GM11168 (cell line): ENCODE data around the gene RHNO1.
"Not testable (repeated sequence)": the region's sequence is repeated elsewhere in the genome, so short reads cannot be mapped to it uniquely, and the experiment has no call there.

ENCODE experiments used
- in situ Hi-C: fragments of 300-500 bp; cut with MboI; formaldehyde crosslinking; loops from one replicate; pipeline ENCODE4 v1.12.0; 2022; ENCODE audit warnings: low sequenced_read_pairs; ENCODE audit not compliant: unreplicated experiment

RHNO1 gene

GRCh38 chr12:2857576-2857975, 19.4 kb upstream of the RHNO1 start:
- in situ Hi-C loops, result no loop called here

GRCh38 chr12:2858334-2858733, 18.7 kb upstream of the RHNO1 start:
- in situ Hi-C loops, result no loop called here

- in situ Hi-C loops, result no loop called here
Measured at GRCh38 chr12:2858944-2859421, 18.0 kb upstream of the RHNO1 start.

DNA sequence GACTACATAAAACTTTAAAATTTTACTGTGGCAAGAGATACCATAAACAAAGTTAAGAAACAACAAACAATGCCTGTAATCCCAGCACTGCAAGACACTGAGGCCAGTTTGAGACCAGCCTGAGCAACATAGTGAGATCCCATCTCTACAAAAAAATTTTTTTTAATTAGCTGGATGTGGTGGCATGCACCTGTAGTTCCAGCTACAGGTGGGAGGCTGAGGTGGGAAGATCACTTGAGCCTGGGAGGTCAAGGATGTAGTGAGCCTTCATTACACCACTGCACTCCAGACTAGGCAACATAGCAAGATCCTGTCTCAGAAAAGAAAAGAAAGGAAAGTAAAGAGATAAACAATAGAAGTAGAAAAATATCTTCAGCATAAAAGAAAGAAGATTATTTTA, 16.9 kb upstream of the RHNO1 start:
- in situ Hi-C loops, result no loop called here

DNA sequence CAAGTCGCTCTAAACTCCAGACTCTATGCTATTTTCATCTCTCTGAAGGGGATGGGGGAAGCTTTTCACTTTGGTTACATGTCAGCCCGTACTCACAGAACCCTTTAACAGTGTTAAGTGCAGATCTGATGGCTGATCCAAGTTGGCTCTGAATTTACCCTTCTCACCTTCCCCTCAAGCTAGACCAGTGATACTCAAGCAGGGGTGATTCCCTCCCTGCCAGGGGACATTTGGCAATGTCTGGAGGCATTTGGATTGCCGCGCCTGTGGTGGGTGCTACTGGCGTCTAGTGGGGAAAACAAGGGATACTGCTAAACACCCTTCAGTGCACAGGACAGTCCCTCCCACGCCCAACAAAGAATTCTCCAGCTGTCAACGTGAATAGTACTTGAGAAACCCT, 14.1 kb upstream of the RHNO1 start:
- in situ Hi-C loops, result no loop called here

DNA sequence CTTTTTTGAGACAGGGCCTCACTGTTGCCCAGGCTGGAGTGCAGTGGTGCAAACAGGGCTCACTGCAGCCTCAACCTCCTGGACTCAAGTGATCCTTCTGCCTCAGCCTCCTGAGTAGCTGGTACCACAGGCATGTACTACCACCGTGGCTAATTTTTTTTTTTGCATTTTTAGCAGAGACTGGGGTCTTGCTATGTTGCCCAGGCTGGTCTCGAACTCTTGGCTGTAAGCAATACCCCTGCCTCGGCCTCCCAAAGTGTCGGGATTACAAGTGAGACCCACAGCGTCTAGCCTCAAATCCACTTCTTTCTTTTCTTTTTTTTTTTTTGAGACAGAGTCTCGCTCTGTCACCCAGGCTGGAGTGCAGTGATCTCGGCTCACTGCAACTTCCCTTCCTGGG, 13.6 kb upstream of the RHNO1 start:
- in situ Hi-C loops, result not testable (repeated sequence)

DNA sequence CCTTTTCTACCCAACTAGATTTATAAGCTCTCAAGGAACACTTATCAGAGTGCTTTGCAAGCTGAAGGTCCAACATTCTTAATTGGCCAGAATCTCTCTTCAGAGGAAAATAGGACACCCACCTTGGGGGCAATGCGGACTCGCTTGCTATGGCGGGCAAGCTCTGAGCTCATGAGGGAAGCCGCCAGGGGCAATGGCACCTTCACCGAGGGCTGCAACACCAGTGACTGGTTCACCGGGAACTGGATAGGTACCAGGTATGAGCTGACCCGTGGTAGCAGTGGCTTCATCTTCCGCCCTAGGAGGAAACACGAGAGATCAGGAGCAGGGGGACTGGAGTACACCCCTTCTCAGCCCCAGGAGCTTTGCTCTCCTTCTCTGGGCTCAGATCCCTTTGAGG, 12.8 kb upstream of the RHNO1 start:
- in situ Hi-C loops, result no loop called here

GRCh38 chr12:2868986-2869632, 7.9 kb upstream of the RHNO1 start:
- in situ Hi-C loops, result not testable (repeated sequence)

GRCh38 chr12:2876431-2877046, 484 bp upstream of the RHNO1 start:
- in situ Hi-C loops, result no loop called here

- in situ Hi-C loops, result no loop called here
Measured at GRCh38 chr12:2877953-2878732, 1.1 kb downstream of the RHNO1 start.

- in situ Hi-C loops, result loop anchor here (10.0 kb wide), 1 partner anchor 155 kb away; no protein-coding TSS in a partner anchor
Measured at GRCh38 chr12:2879853-2880252, 2.8 kb downstream of the RHNO1 start.

GRCh38 chr12:2884810-2885209, 7.8 kb downstream of the RHNO1 start:
- in situ Hi-C loops, result loop anchor here (10.0 kb wide), 1 partner anchor 150 kb away; no protein-coding TSS in a partner anchor

DNA sequence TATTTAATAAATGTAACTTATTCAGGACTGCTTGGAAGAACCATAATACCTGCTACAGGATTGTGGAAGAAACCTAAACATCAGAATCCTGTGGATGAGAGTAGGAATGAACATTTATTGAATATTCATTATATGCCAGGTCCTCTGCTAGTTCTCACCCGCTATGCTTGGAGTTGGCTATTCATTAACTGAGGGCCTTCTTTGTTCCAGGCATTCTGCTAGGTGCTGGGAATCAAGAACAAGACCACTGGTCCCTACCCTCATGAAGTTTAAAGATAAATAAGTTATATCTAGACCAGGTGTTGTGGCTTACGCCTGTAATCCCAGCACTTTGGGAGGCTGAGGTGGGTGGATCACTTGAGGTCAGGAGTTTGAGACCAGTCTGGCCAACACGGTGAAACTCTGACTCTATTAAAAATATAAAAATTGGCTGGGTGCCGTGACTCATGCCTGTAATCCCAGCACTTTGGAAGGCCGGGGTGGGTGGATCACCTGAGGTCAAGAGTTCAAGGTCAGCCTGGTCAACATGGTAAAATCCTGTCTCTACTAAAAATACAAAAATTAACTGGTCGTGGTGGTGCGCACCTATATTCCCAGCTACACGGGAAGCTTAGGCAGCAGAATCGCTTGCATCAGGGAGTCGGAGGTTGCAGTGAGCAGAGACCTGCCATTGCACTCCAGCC, 9.9 kb downstream of the RHNO1 start:
- in situ Hi-C loops, result loop anchor here (10.0 kb wide), 1 partner anchor 148 kb away; no protein-coding TSS in a partner anchor

DNA sequence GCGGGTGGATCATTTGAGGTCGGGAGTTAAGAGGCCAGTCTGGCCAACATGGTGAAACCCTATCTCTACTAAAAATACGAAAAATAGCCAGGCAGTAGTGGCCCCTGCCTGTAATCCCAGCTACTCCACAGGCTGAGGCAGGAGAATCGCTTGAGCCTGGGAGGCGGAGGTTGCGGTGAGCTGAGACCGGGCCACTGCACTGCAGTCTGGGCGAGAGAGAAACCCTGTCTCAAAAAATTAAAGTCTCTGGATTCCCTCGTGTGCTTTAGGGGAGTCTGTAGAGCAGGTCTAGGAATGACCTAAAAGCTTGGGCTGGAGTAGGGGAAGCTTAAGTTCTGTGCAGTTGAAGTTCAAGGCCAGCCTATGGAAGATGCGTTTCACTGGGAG, 13.0 kb downstream of the RHNO1 start:
- in situ Hi-C loops, result no loop called here

DNA sequence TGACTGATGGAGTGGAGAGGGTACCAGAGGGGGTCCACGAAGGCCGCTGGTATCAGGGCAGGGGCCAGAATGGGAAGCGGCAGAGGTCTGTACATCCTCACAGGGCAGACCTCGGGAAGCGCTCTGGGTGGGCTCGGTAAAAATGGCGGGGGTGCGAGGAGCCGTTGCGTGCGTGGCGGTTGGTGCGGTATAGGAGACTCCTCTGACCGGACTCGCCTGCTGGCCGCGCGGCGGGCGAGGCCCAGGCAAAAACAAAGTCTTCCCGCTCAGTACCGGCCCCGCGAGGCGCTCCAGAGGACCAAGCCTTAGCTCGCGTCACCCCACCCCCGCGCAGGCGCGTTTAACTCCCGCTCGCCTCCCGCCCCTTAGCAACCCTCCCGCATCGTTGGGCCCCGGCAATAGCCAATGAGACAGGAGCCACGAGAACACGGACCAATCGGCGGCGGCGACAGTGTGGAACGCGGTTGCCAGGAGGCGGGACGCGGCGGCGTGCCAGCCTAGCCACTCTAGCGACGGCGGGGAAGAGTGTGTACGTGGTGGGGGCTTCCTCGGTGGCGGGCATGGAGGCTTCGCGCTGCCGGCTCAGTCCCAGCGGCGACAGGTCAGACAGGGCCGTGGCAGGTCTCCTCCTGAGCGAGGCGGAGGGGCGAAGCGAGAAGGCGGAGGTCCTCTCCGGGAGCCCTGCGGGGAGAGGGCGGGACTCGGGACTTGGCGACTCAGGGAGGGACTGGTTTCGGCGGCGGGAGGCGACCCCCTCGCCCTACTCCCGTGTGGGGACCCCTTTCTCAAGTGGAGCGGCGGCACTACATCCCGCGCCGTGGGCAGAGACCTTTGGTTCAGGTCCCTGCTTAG, 13.6 kb downstream of the RHNO1 start, which contains the start of gene TULP3:
TSS of gene TULP3 (plus strand) at position 504 of the 852 bp plus-strand sequence. CDS start at position 561, 57 bp downstream.
- in situ Hi-C loops, result no loop called here

- in situ Hi-C loops, result no loop called here
Measured at GRCh38 chr12:2891240-2892053, 14.4 kb downstream of the RHNO1 start.

GRCh38 chr12:2892246-2892645, 15.2 kb downstream of the RHNO1 start:
- in situ Hi-C loops, result no loop called here

GRCh38 chr12:2893007-2893406, 16.0 kb downstream of the RHNO1 start:
- in situ Hi-C loops, result no loop called here

DNA sequence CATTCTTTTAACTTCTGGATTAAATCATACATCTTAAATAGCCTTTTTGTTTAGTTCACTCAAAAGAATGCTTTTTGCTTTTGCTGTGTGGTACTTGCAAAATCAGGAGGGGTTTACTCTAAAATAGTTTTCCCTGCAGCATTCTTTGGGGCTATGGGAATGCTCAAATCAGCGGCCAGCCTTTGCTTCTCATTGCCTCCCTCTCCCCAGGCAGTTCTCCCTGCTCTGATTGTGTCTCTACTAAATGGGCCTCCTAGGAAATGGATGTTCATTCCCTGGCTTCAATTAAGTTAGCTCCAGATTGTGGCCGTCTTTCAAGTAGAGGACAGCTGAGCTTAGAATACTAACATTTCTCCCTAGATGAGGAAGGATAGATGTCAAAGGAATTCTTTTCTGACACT, 18.0 kb downstream of the RHNO1 start:
- in situ Hi-C loops, result no loop called here
